Caco-2 (cell line): ENCODE measurements around the gene NXPH4. TPM values are rescaled to one million over a fixed set of nuclear protein-coding genes. Genes with fewer than 3 reads are reported as not detected.

ENCODE experiments used
- BruUV-seq: library from RNA; stranded (reverse); fragments of 400-500 nt; replicated peaks from 2 replicates; lab custom pipeline; 2021; lab: Mats Ljungman, UMichigan
- CTCF ChIA-PET: fragments of 300-600 bp; sonication (Branson Sonifier 250); formaldehyde crosslinking; loops from one replicate; lab custom pipeline; 2022; ENCODE audit warnings: antibody characterized with exemption; lab: Charles Lee
- POLR2A ChIA-PET: fragments of 300-600 bp; sonication (Branson Sonifier 250); formaldehyde crosslinking; loops from one replicate; lab custom pipeline; 2022; ENCODE audit warnings: antibody characterized with exemption; lab: Charles Lee
- DNase-seq, 2 experiments: peaks; one replicate each; pipeline versions ENCODE4 v3.0.0 to v3.0.0-alpha.2; 2020 to 2022
- H3K27me3 ChIP-seq: replicated peaks from 2 replicates; pipeline ENCODE4 v1.6.0; 2011; ENCODE audit warnings: low read length; ENCODE audit not compliant: control insufficient read depth, insufficient read depth
- H3K36me3 ChIP-seq: 2 replicates; pipeline ENCODE4 v1.5.1; 2011; ENCODE audit warnings: low read length; ENCODE audit not compliant: control insufficient read depth, insufficient read depth
- H3K4me1 ChIP-seq: fragments of 250-450 bp; sonication (Bioruptor Pico); 2 replicates; pipeline ENCODE4 v1.5.1; 2020; ENCODE audit warnings: mild to moderate bottlenecking
- H3K4me3 ChIP-seq: 2 replicates; pipeline ENCODE4 v1.5.1; 2011; ENCODE audit warnings: low read depth, mild to moderate bottlenecking, control low read depth, low read length
- H3K9me3 ChIP-seq: fragments of 250-450 bp; sonication (Bioruptor Pico); 2 replicates; pipeline ENCODE4 v1.5.1; 2020; ENCODE audit warnings: mild to moderate bottlenecking, moderate library complexity
- H3K27ac Mint-ChIP-seq: one replicate; pipeline ENCODE4 v1.8.0; 2022; ENCODE audit warnings: mixed read lengths; ENCODE audit not compliant: unreplicated experiment
- H3K27me3 Mint-ChIP-seq: one replicate; pipeline ENCODE4 v1.8.0; 2022; ENCODE audit warnings: mixed read lengths; ENCODE audit not compliant: insufficient read depth, unreplicated experiment
- H3K36me3 Mint-ChIP-seq: one replicate; pipeline ENCODE4 v1.8.0; 2022; ENCODE audit warnings: mild to moderate bottlenecking, mixed read lengths; ENCODE audit not compliant: insufficient read depth, unreplicated experiment
- H3K4me1 Mint-ChIP-seq: one replicate; pipeline ENCODE4 v1.8.0; 2022; ENCODE audit warnings: low read depth, mixed read lengths; ENCODE audit not compliant: unreplicated experiment
- H3K4me3 Mint-ChIP-seq: one replicate; pipeline ENCODE4 v1.8.0; 2022; ENCODE audit warnings: mild to moderate bottlenecking, moderate library complexity, mixed read lengths; ENCODE audit not compliant: unreplicated experiment
- H3K9me3 Mint-ChIP-seq: one replicate; pipeline ENCODE4 v1.8.0; 2022; ENCODE audit warnings: mixed read lengths; ENCODE audit not compliant: unreplicated experiment
- CTCF ChIP-seq, 2 experiments: fragments of 200-600 bp in 1 of 2; IDR thresholded peaks; 1 replicate in 1 of 2; 2 replicates in 1 of 2; pipeline versions ENCODE4 v1.5.1 to v1.8.0; 2011 to 2022; ENCODE audit warnings: antibody characterized with exemption in 1 of 2, control low read depth in 1 of 2, inconsistent platforms in 1 of 2, low read depth in 1 of 2, low read length in 1 of 2, mild to moderate bottlenecking in 1 of 2, moderate library complexity in 1 of 2; ENCODE audit not compliant: insufficient read depth in 1 of 2, severe bottlenecking in 1 of 2, unreplicated experiment in 1 of 2
- intact Hi-C: fragments of 100-400 bp; cut with micrococcal nuclease; formaldehyde crosslinking; loops from one replicate; pipeline ENCODE4 v1.10.0; 2022; ENCODE audit not compliant: unreplicated experiment
- total RNA-seq: library from RNA; stranded (reverse); gene quantifications from 2 replicates; pipeline ENCODE4 v1.2.3, GENCODE V29; 2022

NXPH4 gene
- total RNA-seq, 1 experiment from 2014 or later = 10.0 TPM

DNA sequence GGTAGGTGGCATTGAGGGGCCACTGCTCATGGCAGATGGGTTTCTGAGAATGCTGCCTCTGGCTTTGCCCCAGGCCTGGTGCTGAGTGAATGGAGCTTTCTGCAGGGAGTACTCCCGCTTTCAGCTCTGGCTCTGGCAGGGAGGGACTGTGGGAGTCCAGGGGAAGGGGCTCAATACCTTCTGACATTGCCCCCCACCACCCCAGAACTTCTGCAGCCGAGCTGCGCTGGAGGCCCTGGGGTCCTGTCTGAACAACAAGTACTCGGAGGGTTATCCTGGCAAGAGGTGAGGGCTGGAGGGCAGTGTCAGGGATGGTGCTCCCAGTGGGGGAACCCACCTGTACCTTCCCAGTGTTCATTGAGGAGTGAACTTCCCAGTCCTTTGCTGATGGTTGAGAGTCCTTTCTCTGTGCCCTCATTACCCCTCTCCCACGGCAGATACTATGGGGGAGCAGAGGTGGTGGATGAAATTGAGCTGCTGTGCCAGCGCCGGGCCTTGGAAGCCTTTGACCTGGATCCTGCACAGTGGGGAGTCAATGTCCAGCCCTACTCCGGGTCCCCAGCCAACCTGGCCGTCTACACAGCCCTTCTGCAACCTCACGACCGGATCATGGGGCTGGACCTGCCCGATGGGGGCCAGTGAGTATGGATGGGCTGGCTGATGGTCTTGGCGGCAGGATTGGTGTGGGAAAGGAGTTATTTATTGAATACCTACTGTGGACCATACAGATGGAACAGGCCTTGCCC lies 14.9 kb downstream of the NXPH4 start:
- Histone ChIP-seq H3K36me3 (peaks cover 8% of the 10 kb centered on the region), H3K4me1 (peaks cover 4% of the 10 kb centered on the region; the same call in 1 of the 2 replicates), H3K4me3 (no peak overlapping the region), H3K9me3 (no peaks in the 10 kb centered on the region), H3K27me3 (no peaks in the 10 kb centered on the region)
- peak overlapping the region; percentile 100 for H3K4me3 Mint-ChIP-seq
- intact Hi-C loops = no loop called here
- no peaks in the 10 kb centered on the region for H3K27me3 Mint-ChIP-seq
- no peak for DNase-seq
- TF ChIP-seq CTCF (IDR thresholded peaks at IDR 0.05; ENCODE audit: insufficient read depth in 1 of 2, low read depth in 1 of 2, low read length in 1 of 2, severe bottlenecking in 1 of 2, unreplicated experiment in 1 of 2) = no peak
- ChIA-PET CTCF (interaction anchor here (0.6 to 2.6 kb wide), 3 partner anchors 18 to 107 kb away, joined by 3 to 27 read pairs (median 4); no protein-coding TSS in a partner anchor), POLR2A (no interaction called here)
- no TSS peak for BruUV-seq
- H3K36me3 Mint-ChIP-seq = peaks cover 73% of the 10 kb centered on the region
- H3K4me1 Mint-ChIP-seq = peaks cover 11% of the 10 kb centered on the region
- H3K27ac Mint-ChIP-seq = no peak overlapping the region
- H3K9me3 Mint-ChIP-seq = no peaks in the 10 kb centered on the region

- DNase-seq = no peak
- POLR2A ChIA-PET = no interaction called here
- Mint-ChIP-seq H3K27ac (no peak overlapping the region), H3K36me3 (peaks cover 81% of the 10 kb centered on the region), H3K9me3 (no peaks in the 10 kb centered on the region), H3K4me3 (peak overlapping the region; percentile 31), H3K4me1 (peaks cover 11% of the 10 kb centered on the region), H3K27me3 (no peaks in the 10 kb centered on the region)
- CTCF ChIA-PET = interaction anchor here (1.5 kb wide), 1 partner anchor 108 kb away, joined by 3 read pairs; no protein-coding TSS in a partner anchor
- Histone ChIP-seq H3K9me3 (no peaks in the 10 kb centered on the region), H3K27me3 (no peaks in the 10 kb centered on the region), H3K4me3 (no peak overlapping the region), H3K4me1 (peaks cover 4% of the 10 kb centered on the region; the same call in 1 of the 2 replicates), H3K36me3 (peaks cover 8% of the 10 kb centered on the region)
- intact Hi-C loops = no loop called here
- no TSS peak for BruUV-seq
- no peak for TF ChIP-seq CTCF (IDR thresholded peaks at IDR 0.05; ENCODE audit: insufficient read depth in 1 of 2, low read depth in 1 of 2, low read length in 1 of 2, severe bottlenecking in 1 of 2, unreplicated experiment in 1 of 2)
Observed at GRCh38 chr12:57232156-57232756, 15.7 kb downstream of the NXPH4 start.

DNA sequence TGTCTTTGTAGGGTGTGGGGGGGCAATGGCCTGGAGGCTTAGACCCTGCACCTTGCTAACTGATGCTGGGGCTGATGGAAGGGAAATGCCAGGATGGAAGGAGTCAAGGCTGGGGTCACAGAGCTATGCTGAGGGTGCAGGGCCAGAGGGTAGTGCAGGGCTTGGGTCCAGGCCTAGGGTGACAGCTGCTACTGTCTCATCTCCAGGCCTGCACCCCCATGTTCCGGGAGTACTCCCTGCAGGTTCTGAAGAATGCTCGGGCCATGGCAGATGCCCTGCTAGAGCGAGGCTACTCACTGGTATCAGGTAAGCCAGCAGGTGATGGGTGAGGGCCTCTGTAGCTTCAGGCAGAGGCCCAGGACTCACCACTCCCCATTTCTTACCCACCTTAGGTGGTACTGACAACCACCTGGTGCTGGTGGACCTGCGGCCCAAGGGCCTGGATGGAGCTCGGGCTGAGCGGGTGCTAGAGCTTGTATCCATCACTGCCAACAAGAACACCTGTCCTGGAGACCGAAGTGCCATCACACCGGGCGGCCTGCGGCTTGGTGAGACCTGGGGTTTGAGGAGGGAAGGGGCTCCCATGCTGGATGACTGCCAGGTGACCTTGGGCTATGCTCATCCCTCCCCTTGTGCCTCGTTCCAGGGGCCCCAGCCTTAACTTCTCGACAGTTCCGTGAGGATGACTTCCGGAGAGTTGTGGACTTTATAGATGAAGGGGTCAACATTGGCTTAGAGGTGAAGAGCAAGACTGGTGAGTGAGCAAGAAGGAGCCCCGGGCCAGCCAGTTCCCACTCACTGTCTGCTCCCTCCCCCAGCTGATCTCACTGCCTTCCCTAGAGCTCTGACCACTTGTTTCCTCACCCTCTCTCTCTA lies 17.0 kb downstream of the NXPH4 start:
- Mint-ChIP-seq H3K36me3 (peaks cover 94% of the 10 kb centered on the region), H3K4me1 (peaks cover 20% of the 10 kb centered on the region), H3K27ac (no peak overlapping the region), H3K9me3 (no peaks in the 10 kb centered on the region), H3K27me3 (no peaks in the 10 kb centered on the region), H3K4me3 (no peak overlapping the region)
- no peak for TF ChIP-seq CTCF (IDR thresholded peaks at IDR 0.05; ENCODE audit: insufficient read depth in 1 of 2, low read depth in 1 of 2, low read length in 1 of 2, severe bottlenecking in 1 of 2, unreplicated experiment in 1 of 2)
- POLR2A ChIA-PET = no interaction called here
- CTCF ChIA-PET = interaction anchor here (0.8 kb wide), 1 partner anchor 74 kb away, joined by 3 read pairs; no protein-coding TSS in a partner anchor
- no peak overlapping the region for H3K4me3 ChIP-seq
- no peaks in the 10 kb centered on the region for H3K27me3 ChIP-seq
- intact Hi-C loops = no loop called here
- no peak for DNase-seq
- peaks cover 4% of the 10 kb centered on the region; the same call in 1 of the 2 replicates for H3K4me1 ChIP-seq
- H3K9me3 ChIP-seq = no peaks in the 10 kb centered on the region
- peaks cover 8% of the 10 kb centered on the region for H3K36me3 ChIP-seq
- no TSS peak for BruUV-seq
